Measurements from ENCODE around the gene CDH23.

Gene CDH23

DNA sequence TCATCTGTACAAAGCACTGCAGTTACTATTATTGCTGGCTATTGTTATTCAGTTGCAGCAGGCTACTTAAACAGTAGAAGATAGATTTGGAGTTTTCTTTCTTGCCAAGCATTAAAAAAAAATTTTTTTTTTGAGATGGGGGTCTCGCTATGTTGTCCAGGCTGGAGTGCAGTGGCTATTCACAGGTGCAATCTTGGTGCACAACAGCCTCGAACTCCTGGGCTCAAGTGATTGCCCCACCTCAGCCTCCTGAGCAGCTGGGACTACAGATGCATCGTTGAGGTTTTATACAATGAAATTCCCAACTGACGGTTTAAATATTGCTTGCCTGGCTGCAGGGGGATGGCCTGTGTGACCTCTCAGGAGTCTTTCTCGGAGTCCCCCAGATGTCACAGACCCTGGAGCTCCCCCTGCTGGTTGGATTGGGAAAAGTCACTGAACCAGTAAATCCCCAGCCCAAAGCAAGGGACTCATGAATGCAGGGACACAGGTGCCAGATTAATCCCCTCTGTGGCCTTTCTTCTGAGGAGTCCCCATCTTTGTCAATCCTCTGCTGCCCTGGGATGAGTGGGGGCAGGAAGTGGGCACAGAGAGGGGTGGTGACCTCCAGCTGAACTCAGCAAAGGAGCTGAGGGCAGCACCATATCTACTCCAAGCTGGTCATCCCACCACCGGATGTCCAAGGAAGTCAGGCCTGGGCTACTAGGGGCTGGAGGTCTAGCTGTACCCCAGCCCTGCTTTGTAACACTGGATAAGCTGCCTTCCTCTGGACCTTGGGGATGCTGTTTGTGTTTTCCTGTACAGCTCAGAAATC, 173.3 kb downstream of the CDH23 start:
- DNase-seq, result peak; percentile 39

DNA sequence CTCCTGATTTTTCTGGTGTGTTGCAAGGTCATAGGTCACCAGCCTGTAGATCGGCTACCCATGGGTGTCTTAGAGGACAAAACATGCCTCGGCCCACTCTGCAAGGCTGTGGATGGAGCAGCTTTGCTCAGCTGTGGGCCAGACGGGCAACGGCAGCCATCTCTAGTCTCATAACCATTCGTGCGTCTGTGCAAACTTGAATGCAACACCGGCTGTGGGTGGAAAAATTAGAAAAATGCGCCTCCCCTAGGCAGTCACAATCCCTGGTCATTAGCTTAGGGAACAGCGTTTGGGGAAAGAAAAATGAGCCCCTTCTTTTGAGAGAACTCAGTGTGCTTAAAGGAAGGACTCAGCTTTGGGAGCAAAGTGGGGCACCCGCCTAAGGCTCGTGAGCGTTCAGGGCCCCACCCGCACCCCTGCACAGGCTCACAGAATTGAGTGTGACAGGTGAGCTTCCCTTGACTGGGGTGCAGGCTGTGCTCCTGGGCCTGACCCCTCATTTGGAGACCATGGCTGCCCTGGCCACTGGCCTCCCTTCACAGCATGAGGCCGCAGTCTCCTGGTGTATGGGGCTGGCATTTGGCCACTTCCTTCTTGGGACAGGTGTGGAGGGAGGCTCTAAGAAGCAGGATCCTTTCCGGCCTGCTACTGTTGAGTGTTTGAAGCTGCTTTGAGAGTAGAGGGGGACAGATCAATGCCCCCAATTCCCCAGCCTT, 174.9 kb downstream of the CDH23 start:
- no peak for DNase-seq

DNA sequence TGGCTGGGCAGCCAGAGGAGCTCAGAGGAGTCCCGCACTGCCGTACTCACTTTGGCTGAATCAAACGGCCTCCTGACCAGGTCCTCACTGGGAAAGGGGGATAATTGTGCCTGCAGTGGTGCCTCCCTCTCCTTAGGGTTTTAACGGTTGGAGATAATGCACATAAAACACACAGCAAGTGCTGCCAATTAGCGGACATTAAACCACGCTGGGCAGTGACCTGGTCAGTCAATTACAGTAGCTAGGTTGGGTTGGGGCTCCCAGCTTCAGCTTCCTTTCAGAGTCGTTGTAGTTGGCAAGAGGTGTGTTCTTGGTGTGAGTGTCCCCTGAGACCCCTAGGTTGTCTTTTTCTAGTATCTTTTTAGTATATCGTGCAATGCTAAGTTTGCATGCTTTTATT, 176.2 kb downstream of the CDH23 start:
- no peak for DNase-seq

DNA sequence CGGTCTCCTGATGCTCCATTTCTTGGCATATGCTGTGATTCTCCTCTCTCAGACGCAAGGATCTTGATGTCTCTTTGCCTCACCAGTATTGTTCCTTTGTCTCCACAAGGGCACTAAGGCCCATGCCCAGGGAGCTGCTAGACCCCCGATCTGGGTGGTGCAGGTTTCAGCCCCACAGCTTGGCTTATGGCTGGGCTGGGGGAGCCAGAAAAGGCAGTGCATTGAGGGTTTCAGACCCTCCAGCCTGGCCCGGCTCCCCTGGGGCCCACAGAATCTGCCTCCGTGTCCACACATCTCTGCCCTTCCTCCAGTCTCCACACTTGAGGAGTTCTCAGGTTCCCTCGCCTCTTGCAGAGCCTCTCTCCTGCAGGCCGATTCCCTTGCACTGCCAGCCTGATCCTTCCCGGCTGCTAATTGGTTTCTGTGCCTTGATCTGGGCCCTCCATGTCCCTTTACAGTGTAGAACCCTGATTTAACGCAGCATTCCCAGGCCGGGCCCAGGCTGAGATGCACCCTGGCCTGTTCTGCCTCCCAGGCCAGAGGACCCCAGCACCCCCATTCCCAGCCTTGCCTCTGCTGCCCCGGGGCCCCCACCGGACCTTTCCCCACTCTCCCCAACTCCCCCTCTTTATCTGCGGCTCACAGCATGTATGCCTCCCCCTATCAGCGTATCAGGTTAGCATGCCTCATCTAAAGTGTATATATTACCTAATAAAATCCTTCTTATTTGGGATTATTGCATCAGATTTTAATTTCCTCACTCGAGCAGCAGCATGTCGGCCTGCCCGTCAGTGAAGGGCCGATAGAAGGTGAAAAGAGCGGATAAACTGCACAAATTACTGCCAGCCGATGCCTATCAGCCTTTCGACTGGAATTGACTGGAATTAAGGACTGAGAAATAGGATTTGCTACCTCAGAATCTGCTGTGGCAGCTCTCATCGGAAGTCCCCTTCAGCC, 177.1 kb downstream of the CDH23 start:
- DNase-seq, result no peak

DNA sequence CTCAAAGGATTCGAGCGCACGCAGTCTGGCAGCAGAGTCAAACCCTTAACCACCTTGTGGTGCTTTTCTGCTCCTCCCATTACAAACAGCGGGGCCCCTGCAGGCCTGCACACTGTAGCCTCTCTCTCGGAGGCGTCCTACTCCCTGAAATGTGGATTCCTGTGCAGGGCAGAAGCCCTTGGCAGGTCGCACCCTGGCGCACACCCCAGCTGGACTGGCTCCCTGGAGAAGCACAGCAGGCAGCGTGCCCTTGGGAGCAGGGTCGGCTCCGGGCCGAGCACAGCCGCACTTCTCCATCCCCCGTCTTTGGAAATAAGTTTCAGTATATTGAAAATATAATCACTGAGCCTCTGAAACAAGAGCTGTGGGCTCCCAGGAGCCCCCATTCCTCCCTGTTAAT, 178.7 kb downstream of the CDH23 start:
- DNase-seq, result no peak

DNA sequence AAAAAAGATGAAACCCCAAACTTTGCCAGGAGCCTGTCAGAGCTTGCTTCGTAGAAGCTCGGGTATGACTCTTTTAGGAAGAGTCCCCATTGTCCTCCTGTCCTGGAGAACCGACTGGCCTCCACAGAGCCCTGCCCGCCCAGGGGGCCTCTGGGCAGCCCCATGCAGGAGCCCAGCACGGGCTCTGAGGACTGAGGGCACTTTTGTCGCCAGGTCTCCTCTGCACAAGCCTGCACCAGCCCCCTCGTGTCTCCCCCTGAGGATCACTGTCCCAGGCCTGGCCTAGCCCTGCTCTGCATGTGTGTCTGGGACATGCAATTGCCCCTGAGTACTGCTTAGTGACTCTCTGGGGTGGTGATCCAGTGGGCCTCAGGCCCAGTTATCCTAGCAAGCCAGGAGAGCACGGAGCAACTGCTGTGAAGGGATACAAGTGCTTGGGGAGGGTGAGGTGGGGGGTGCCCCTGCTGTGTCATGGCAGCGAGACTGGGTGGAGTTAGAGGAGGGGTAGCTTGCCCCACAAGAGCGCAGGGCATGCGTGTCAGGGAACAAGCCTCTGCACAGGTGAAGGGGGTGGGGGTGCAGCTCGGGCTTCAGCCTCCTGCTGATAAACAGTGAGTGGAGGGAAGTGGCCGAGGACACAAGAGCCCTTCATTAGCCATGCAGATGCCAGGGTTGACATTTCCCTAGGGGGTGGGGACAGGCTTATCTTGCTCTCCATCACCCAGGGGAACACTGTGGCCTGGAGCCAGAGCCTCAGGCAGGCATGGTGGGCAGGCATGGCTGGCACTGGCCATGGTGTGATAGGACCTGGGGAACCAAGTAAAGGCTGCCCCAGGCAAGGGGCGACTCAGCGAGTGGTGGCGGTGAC, 179.4 kb downstream of the CDH23 start:
- DNase-seq, result no peak

DNA sequence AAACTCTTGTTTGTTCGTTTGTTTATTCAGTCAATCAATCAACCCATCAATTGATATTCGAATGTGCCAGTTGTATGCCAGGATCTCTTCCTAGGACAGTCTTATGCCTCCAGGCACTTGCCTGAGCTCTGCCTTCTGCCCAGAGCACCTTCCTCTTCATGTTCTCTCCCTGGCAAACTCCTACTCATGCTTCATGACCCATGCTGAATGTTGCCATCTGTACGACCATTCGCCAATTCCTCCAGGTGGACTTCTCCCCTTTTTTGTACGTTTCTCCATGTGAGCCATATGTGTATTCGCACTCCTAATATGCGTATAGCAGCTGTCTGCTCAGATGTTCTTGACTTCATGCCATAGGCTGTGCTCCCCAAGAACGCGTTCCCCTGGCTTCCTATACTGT, 180.1 kb downstream of the CDH23 start:
- DNase-seq, result no peak

DNA sequence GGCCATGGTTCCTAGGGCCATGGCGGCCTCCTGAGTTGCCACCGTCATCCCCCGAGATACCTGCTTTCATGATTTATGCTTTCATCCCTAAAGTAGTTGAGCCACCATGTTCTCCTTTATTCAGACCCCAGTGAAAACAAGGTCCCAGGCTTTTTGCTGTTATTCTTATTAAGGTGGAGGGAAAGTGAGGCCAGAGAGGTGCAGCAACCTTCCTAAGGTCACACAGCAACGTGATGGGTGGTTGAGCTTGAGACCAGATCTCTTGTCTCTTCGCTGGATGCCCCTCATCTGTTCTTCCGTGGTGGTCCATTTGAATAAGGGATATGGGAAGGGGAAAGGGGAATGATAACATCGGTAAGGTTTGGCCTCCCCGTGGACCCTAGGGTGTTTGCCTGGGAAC, 180.6 kb downstream of the CDH23 start:
- no peak for DNase-seq

DNA sequence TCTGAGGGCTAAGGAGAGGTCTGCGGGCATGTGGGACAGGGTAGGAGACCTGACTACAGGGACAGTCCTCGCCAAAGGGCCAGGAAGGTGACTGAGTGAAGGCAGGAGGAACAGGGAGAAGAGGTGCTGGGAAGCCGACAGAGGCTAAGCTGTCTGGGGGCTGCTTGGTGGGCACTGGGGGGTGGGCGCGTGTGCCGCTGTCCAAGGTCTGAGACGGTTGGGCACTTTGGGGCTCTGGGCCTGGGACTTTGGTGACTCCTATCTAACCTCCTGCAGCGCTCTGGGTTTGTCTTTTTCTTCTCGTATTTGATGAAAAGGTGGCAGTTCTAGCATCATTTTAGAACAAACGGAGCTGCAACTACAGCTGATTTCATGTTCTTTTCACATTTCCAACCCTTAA, 181.3 kb downstream of the CDH23 start:
- no peak for DNase-seq

DNA sequence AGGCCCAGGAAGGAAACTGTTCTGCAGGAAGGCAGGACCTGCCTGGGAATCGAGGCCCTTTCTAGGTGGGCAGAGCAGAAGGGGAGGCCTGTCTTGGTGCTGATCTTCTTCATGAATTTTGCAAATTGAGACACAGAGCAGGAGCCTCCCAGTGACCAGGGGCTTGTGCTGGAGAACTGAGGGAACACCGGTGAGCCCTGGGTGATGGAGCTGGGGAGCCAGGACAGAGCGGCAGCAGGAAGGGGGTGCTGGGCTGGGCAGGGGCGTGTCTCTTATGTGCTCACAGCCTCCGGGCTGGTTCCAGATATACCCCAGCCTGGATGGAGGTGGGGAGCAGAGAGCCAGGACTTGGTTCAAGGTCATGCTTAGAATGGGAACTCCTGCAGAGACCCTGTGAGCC, 182.9 kb downstream of the CDH23 start:
- no peak for DNase-seq

DNA sequence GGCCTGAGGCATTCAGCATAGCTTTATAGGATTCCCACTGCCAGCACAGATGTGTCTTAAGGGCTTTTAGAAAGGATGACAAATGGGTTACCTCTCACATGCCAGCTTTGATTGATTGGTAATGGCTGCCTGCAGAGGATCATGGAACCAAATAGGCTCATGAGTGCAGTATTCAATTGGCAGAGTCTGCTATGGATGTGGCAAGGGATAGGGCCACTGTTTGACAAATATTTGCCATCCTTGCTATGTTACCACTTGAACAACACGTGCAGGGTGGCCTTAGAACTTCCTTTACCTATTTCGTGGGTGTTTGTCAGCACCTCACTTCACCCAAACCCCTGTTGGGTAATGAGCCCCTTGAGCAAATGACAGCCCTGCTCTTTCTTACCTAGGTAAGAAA, 183.7 kb downstream of the CDH23 start:
- no peak for DNase-seq

DNA sequence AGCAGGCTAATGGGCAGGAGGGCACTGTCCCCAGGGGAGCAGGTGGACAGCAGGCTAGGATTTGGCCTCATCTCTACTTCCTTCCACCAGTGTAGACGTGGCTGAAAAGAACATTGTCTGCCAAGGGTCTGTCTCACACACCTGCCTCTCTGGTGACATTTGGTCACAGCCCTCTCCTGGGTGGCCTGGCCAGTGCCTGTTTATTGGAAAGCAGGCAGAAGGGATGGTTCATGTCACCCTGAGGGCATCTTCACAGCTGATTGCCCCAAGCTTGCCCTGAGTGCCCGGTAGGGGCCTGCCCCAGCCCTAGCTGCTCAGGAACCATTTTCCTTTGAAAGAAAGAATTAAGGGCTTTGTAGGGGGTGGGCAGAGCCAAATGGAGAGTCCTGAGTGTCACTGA, 184.2 kb downstream of the CDH23 start:
- no peak for DNase-seq

DNA sequence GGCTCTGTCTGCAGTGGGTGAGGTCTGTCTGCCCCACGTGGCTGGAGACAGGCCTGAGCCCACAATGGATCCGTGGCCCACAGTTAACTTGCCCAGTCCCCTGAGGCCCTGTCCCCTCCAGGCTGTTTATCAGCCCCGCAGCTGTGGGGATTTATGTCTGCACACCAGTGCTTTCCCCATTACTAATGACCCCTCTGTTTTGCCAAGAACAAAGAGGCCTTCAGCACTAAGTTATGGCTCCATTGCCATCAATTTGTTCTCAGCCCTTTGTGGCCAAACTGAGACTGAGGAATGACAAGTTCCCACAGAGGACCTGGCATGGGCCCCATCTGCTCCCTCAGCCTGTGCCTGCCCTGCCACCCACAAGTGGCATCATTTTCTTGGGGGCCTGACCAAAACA, 184.7 kb downstream of the CDH23 start:
- DNase-seq, result no peak

DNA sequence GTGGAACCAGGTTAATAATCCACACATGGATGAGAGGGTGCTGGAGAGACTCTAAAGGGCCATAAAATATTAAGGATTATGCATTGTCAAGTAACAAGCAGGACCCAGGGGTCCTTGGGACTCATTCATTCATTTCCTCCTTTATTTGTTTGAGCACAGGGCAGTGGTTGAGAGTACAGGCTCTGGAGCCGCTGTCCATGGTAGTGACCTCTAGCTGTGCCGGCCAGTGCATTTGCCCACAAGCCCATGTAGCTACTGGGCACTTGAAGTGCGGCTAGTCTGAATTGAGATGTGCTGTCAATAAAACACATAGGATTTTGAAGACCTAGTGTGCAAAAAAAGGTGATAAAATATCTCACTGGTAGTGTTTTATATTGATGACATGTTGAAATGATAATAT, 185.3 kb downstream of the CDH23 start:
- peak; percentile 25 for DNase-seq

DNA sequence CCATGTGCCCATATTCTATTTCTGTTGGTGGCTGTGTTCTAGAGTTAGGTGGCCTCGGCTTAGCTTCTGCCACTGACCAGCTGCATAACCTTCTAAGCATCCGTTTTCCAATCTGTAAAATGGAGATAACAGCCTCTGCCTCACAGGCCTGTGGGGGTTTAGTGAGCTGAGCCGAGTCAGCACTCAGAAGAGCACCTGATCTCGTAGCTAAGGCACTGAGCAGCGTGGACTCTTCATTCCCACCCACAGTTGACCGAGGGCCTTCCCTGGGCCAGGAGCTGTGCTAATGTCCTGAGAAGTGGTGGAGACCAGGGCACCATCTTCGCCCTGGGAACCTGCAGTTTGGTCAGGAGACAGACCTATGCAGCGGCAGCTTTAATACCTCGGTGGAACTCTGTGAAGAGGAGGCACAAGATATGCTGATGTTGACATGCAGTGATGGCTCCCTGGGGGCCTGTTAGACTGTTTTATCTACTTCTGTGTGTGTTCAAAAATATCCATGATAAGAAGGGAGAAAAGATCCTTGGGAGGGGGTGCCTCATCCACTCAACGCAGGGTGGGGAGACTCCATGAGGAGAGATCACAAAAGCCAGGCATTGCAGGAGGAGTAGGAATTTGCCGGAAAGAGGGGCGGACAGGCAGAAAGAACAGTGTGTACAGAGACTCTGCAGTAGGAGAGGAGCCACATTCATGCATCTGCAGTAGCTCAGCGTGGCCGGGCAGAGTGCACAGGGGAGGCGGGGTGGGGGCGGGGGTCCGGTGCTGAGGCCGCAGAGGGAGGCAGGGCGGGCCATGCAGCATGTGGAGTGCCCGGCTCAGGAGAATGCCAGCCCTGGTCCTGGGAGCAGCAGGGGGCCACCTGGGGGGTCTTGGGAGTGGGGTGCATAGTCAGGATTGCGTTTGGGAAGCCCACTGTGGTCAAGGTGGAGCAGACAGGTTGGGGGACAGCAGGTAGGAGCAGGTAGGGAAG, 186.1 kb downstream of the CDH23 start:
- no peak for DNase-seq

DNA sequence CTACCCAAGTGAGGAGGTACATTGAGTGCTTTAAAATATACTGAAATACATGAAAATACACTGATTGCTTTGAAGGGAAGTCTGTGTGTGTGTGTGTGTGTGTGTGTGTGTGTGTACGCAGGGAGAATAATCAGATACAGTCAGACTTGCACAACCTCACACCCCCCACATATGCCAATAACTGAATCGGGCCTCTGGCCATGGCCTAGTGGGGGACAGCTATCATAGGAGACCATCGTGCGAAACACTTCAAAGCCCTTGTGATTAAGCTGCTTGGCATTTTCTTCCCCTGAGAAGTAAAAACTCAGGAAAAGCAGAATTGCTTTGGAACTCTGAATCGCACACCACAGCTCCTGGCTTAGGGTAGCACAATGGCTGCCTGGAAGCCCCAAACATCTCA, 187.7 kb downstream of the CDH23 start:
- DNase-seq, result peak; percentile 89

DNA sequence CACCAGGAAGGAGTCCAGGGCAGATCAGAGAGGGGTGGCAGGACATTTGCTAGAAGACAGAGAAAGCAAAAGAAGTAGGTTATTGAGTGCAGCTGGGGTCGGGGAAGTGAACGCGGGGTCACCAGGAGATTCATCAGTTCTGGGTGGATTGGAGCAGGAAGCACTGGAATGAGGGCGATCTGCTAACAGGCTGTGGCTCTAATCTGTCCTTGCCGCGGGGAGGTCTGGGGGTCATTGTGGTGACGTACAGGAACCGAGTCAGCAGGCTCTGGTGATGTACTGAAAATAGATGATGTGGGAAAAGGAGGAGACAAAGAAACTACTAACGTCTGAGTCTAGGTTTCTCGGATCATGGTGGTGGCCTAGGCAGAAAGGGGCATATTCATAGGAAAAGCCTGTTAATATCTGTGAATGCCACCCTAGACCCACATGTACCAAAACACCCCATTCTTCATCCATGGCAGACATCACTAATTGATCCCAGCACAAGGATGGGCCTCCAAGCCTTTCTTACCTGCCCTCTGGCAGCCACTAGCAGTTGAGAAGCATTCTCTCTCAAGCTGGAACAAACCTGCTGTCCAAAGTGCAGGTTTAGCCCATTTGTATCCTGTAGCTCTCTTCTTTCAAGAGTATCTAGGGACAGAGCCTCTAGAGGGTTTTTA, 188.3 kb downstream of the CDH23 start:
- DNase-seq, result peak; percentile 71

DNA sequence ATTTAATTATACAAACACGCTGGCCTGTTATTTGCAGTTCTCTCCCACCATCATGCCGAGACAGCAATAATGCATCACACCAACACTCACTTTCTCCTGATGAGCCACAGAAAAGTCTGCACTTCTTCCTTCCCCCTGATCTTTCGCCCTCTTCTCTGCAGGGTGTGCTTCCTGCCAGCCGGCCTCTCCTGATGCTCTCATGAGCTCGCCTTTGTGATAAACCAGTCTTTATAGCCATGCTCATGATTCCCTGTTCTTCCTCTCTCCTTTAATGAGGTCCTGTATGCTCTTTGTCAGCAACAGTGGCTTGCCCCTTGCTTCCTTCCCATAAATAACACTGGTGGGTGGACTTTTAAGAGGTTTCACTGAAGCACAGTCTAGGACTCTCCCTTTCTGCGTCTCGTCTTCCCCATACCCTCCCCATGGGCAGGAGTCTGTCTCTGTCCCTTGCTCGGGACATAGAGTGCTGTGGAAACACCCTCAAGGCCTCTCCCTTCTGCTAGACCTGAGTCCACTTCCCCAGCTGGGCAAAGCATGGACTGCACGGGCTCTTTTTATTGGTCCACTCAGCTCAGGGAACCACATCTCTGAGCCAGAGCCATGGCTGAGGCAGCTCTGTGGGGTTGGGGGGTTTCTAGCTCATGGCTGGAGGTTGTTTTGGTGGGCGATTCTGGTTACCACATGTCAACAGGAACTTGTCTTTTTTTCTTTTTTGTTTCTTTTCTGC, 189.0 kb downstream of the CDH23 start:
- DNase-seq, result no peak

DNA sequence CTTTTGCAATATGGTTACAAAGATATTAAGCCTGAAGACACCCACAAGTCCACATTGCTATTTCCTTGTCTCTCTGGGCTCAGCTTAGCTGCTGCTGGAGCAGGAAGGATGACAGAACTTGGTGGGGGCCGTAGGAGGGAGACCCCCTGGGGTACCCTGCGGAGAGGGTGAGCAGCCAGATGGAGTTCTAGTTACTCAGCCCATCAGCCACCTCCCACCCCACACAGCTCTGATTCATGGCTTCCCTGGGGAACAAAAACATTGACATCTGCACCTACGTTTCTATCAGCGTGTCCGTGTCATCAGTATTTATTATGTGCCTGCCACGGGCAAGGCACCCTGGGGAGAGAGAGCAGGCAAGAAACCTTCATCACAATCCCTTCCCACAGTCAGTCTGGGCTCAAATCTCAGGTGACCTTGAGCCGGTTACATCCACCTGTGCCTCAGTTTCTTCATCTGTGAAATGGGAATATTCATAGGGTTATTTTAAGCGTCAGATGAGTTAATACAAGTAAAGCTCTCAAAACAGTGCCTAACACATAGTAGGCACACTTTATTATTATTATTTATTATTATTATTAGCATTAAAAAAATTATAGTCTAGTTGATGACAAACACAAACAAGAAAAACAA, 191.3 kb downstream of the CDH23 start:
- peak; percentile 56 for DNase-seq
